SK-N-SH (cell line): ENCODE measurements around the gene KSR2. TPM values are rescaled to one million over a fixed set of nuclear protein-coding genes. Genes with fewer than 3 reads are reported as not detected.

Experiments
- CTCF ChIA-PET: fragments of 300-600, 350-600 bp; formaldehyde crosslinking; extraction: SDS; loops from one replicate; lab custom pipeline; 2021; lab: Yijun Ruan, JAX
- POLR2A ChIA-PET: fragments of 350-600 bp; sonication (Branson Sonifier 250); formaldehyde crosslinking; extraction: SDS; loops from one replicate; lab custom pipeline; 2020; ENCODE audit warnings: antibody characterized with exemption, inconsistent platforms; lab: Yijun Ruan, JAX
- DNase-seq: peaks from one replicate; pipeline ENCODE4 v3.0.0; 2012
- H2AFZ ChIP-seq: fragments of 200-600 bp; sonication (generic); 2 replicates; pipeline ENCODE4 v1.8.1; 2016; ENCODE audit warnings: antibody characterized with exemption, mild to moderate bottlenecking, low read depth
- H3F3A ChIP-seq: fragments of 200-600 bp; sonication (generic); replicated peaks from 2 replicates; pipeline ENCODE3; 2016; ENCODE audit warnings: antibody characterized with exemption, mild to moderate bottlenecking; ENCODE audit not compliant: insufficient read depth
- H3K27ac ChIP-seq, 2 experiments: fragments of 200-500 bp in 1 of 2; fragments of 200-600 bp in 1 of 2; sonication (Bioruptor generic) in 1 of 2; sonication (generic), shearing (Covaris generic) in 1 of 2; 2 replicates each; pipeline versions ENCODE4 v1.5.1 to v1.6.1; 2014 to 2016; ENCODE audit warnings: low read depth in 2 of 2, inconsistent platforms in 1 of 2, low read length in 1 of 2, mild to moderate bottlenecking in 1 of 2, mixed read lengths in 1 of 2
- H3K27me3 ChIP-seq: fragments of 200-600 bp; sonication (generic), shearing (Covaris generic); 2 replicates; pipeline ENCODE4 v1.6.1; 2016; ENCODE audit warnings: mixed run types; ENCODE audit not compliant: insufficient read depth
- H3K36me3 ChIP-seq, 2 experiments: fragments of 200-500 bp in 1 of 2; fragments of 200-600 bp in 1 of 2; sonication (Bioruptor generic) in 1 of 2; sonication (generic) in 1 of 2; replicated peaks in 1 of 2; 2 replicates each; pipeline versions ENCODE3 to v1.5.1; 2014 to 2016; ENCODE audit warnings: low read length in 1 of 2, mild to moderate bottlenecking in 1 of 2; ENCODE audit not compliant: insufficient read depth in 2 of 2, control insufficient read depth in 1 of 2
- H3K4me1 ChIP-seq, 2 experiments: fragments of 200-500 bp in 1 of 2; fragments of 200-600 bp in 1 of 2; sonication (Bioruptor generic) in 1 of 2; sonication (generic), shearing (Covaris generic) in 1 of 2; 2 replicates each; pipeline versions ENCODE4 v1.5.1 to v1.6.1; 2014 to 2016; ENCODE audit warnings: low read depth in 1 of 2, low read length in 1 of 2, mixed run types in 1 of 2; ENCODE audit not compliant: insufficient read depth in 2 of 2, control insufficient read depth in 1 of 2
- H3K4me2 ChIP-seq: fragments of 200-600 bp; sonication (generic), shearing (Covaris generic); 2 replicates; pipeline ENCODE4 v1.6.1; 2017; ENCODE audit warnings: mixed run types
- H3K4me3 ChIP-seq, 2 experiments: fragments of 200-500 bp in 1 of 2; fragments of 200-600 bp in 1 of 2; sonication (Bioruptor generic) in 1 of 2; sonication (generic), shearing (Covaris generic) in 1 of 2; 2 replicates each; pipeline versions ENCODE4 v1.5.1 to v1.8.1; 2014 to 2016; ENCODE audit warnings: low read depth in 2 of 2, inconsistent platforms in 1 of 2, low read length in 1 of 2, mild to moderate bottlenecking in 1 of 2, mixed read lengths in 1 of 2, moderate library complexity in 1 of 2
- H3K79me2 ChIP-seq: fragments of 200-600 bp; sonication (generic); 2 replicates; pipeline ENCODE4 v1.8.1; 2017; ENCODE audit warnings: mild to moderate bottlenecking; ENCODE audit not compliant: insufficient read depth
- H3K9ac ChIP-seq: fragments of 200-600 bp; sonication (generic); 2 replicates; pipeline ENCODE4 v1.6.1; 2017; ENCODE audit warnings: mixed run types
- H3K9me2 ChIP-seq: fragments of 200-600 bp; sonication (generic); 2 replicates; pipeline ENCODE4 v1.6.1; 2017; ENCODE audit warnings: mixed run types
- H3K9me3 ChIP-seq: fragments of 200-600 bp; sonication (generic); 2 replicates; pipeline ENCODE4 v1.6.1; 2017; ENCODE audit warnings: mixed run types, mild to moderate bottlenecking, moderate library complexity
- H4K20me1 ChIP-seq: fragments of 200-600 bp; sonication (generic); 2 replicates; pipeline ENCODE4 v1.6.1; 2017; ENCODE audit warnings: mild to moderate bottlenecking, mixed run types; ENCODE audit not compliant: insufficient read depth
- ELF1 ChIP-seq: IDR thresholded peaks from 2 replicates; pipeline ENCODE4 v1.4.0; 2012
- EZH2phosphoT487 ChIP-seq: fragments of 200-600 bp; sonication (generic); IDR thresholded peaks from 2 replicates; pipeline ENCODE4 v1.6.1; 2017; ENCODE audit warnings: low read depth, mixed run types, mild to moderate bottlenecking, antibody characterized with exemption, moderate library complexity, borderline replicate concordance
- GABPA ChIP-seq: IDR thresholded peaks from 2 replicates; pipeline ENCODE4 v1.4.0; 2012; ENCODE audit warnings: low read depth, mild to moderate bottlenecking
- GATA2 ChIP-seq: sonication (generic); formaldehyde crosslinking; IDR thresholded peaks from 2 replicates; pipeline ENCODE4 v1.5.0; 2020; ENCODE audit warnings: mild to moderate bottlenecking, missing genetic modification reagents
- MAX ChIP-seq: IDR thresholded peaks from 2 replicates; pipeline ENCODE4 v1.4.0; 2012; ENCODE audit warnings: low read depth
- PBX3 ChIP-seq: IDR thresholded peaks from 2 replicates; pipeline ENCODE4; 2012
- POLR2AphosphoS5 ChIP-seq: IDR thresholded peaks from 2 replicates; pipeline ENCODE4 v1.6.1; 2012; ENCODE audit warnings: low read depth, low read length
- RCOR1 ChIP-seq: fragments of 150-350 bp; IDR thresholded peaks from 2 replicates; pipeline ENCODE4 v1.6.1; 2017; ENCODE audit warnings: antibody characterized with exemption, low read length
- RFX5 ChIP-seq: IDR thresholded peaks from 2 replicates; pipeline ENCODE4 v1.6.1; 2012; ENCODE audit warnings: mild to moderate bottlenecking, improper control_type of control experiment, low read length
- SIN3A ChIP-seq: IDR thresholded peaks from 2 replicates; pipeline ENCODE4 v1.6.1; 2012; ENCODE audit warnings: low read depth, mild to moderate bottlenecking, low read length, moderate library complexity, borderline replicate concordance
- TAF1 ChIP-seq: IDR thresholded peaks from 2 replicates; pipeline ENCODE4 v1.6.1; 2012; ENCODE audit warnings: low read depth, mild to moderate bottlenecking, low read length, moderate library complexity, borderline replicate concordance
- TCF12 ChIP-seq: IDR thresholded peaks from 2 replicates; pipeline ENCODE4 v1.4.0; 2012
- TEAD4 ChIP-seq: IDR thresholded peaks from 2 replicates; pipeline ENCODE4 v1.4.0; 2012; ENCODE audit warnings: mild to moderate bottlenecking, borderline replicate concordance; ENCODE audit not compliant: insufficient read depth
- ZBTB33 ChIP-seq: IDR thresholded peaks from 2 replicates; pipeline ENCODE4 v1.4.0; 2012; ENCODE audit warnings: low read depth, borderline replicate concordance
- WGBS: methylation state at CpG from one replicate; pipeline ENCODE4 v1.1.6; 2017; ENCODE audit warnings: low lambda C conversion rate; 5-methylcytosine and 5-hydroxymethylcytosine counted together
- polyA plus RNA-seq, 3 experiments: library from polyadenylated mRNA; depleted of rRNA; stranded (reverse); fragments of >200 nt; gene quantifications; 2 replicates each; pipeline ENCODE4 v1.2.3, GENCODE V29; 2012
- TF ChIP-seq, protein P1 (sequence below): fragments of 200-600 bp; sonication (generic); IDR thresholded peaks from 2 replicates; pipeline ENCODE4 v1.6.1; 2017; ENCODE audit warnings: antibody characterized with exemption, mild to moderate bottlenecking, moderate library complexity
- TF ChIP-seq, protein P2 (sequence below): fragments of 150-350 bp; IDR thresholded peaks from 2 replicates; pipeline ENCODE4 v1.6.1; 2017; ENCODE audit warnings: antibody characterized with exemption, low read length, low read depth, borderline replicate concordance

The KSR2 gene
- polyA plus RNA-seq, 1 of the 3 experiments (the other 2 are of a cell fraction): 0.12 TPM

DNA sequence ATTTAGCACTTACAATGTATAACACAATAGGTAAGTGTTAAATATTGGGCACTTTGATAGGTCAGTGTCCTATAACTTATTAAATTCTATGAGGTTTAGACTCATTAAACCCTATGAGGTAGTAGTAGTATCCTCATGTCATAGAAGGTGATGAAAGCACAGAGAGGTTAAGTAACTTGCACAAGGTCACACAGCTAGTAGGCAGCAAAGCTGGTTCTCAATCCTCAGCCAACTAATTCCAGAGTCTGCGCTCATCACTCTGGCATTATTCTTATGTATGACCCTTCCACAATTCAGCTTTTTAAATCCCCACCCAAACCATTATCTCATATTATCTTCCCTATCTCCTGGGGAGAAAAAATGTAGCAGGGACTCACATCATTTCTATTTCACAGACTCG, 141.1 kb downstream of the KSR2 start:
- no peak for DNase-seq
- TF ChIP-seq, protein P1, sequence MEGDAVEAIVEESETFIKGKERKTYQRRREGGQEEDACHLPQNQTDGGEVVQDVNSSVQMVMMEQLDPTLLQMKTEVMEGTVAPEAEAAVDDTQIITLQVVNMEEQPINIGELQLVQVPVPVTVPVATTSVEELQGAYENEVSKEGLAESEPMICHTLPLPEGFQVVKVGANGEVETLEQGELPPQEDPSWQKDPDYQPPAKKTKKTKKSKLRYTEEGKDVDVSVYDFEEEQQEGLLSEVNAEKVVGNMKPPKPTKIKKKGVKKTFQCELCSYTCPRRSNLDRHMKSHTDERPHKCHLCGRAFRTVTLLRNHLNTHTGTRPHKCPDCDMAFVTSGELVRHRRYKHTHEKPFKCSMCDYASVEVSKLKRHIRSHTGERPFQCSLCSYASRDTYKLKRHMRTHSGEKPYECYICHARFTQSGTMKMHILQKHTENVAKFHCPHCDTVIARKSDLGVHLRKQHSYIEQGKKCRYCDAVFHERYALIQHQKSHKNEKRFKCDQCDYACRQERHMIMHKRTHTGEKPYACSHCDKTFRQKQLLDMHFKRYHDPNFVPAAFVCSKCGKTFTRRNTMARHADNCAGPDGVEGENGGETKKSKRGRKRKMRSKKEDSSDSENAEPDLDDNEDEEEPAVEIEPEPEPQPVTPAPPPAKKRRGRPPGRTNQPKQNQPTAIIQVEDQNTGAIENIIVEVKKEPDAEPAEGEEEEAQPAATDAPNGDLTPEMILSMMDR: no peak
- TF ChIP-seq TEAD4: no peak
- TF ChIP-seq EZH2phosphoT487: no peak
- no peak for TF ChIP-seq GATA2 (CRISPR knock-in tag)
- TF ChIP-seq, protein P2, sequence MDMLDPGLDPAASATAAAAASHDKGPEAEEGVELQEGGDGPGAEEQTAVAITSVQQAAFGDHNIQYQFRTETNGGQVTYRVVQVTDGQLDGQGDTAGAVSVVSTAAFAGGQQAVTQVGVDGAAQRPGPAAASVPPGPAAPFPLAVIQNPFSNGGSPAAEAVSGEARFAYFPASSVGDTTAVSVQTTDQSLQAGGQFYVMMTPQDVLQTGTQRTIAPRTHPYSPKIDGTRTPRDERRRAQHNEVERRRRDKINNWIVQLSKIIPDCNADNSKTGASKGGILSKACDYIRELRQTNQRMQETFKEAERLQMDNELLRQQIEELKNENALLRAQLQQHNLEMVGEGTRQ: no peak
- TF ChIP-seq PBX3: no peak
- TF ChIP-seq RFX5: no peak
- no peak for TF ChIP-seq GABPA
- no peak for TF ChIP-seq MAX
- TF ChIP-seq ELF1: no peak
- TF ChIP-seq TCF12: no peak
- TF ChIP-seq, all 33 proteins: peak for 0
- H3K9ac ChIP-seq: no peak overlapping the region
- H3K36me3 ChIP-seq: no peaks in the 10 kb centered on the region
- no peak overlapping the region for H3K4me2 ChIP-seq
- no peaks in the 10 kb centered on the region for H3K9me2 ChIP-seq
- H2AFZ ChIP-seq: no peak overlapping the region
- H3K4me3 ChIP-seq: no peak overlapping the region
- no peaks in the 10 kb centered on the region for H3K9me3 ChIP-seq
- ChIA-PET CTCF (interaction anchor here (0.9 to 2.5 kb wide), 5 partner anchors 9 to 616 kb away, joined by 3 to 15 read pairs (median 4); no protein-coding TSS in a partner anchor), POLR2A (no interaction called here)
- no peak overlapping the region for H3K27ac ChIP-seq
- no peaks in the 10 kb centered on the region for H3K79me2 ChIP-seq
- H3F3A ChIP-seq: no peaks in the 10 kb centered on the region
- H3K27me3 ChIP-seq: no peaks in the 10 kb centered on the region
- no peaks in the 10 kb centered on the region for H4K20me1 ChIP-seq
- no peaks in the 10 kb centered on the region; a peak in 1 of 4 replicates for H3K4me1 ChIP-seq
- WGBS: 51% methylated on average over 2 of the region's 2 CpGs

DNA sequence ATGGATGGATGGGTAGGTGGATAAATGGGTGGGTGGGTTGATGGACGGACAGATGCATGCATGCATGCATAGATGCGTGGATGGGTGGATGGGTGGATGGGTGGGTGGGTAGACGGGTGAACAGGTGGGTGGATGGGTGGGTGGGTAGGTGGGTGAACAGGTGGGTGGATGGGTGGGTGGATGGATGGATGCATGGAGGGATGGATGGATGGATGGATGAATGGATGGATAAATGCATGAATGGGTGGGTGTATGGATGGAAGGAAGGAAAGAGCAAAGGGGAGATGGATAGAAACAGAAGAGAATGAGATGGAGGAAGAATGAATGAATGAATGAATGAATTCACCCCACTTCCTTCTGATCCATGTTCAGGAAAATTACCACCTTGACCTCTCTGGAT, 143.0 kb downstream of the KSR2 start:
- CTCF ChIA-PET: interaction anchor here (1.7 to 2.5 kb wide), 2 partner anchors 11 to 589 kb away, joined by 5 to 15 read pairs; no protein-coding TSS in a partner anchor
- no peaks in the 10 kb centered on the region for H3K36me3 ChIP-seq
- no peak overlapping the region for H3K27ac ChIP-seq
- no peaks in the 10 kb centered on the region for H3K79me2 ChIP-seq
- H3K4me1 ChIP-seq: no peaks in the 10 kb centered on the region; a peak in 1 of 4 replicates
- no peaks in the 10 kb centered on the region for H3K9me3 ChIP-seq
- no peaks in the 10 kb centered on the region for H3K27me3 ChIP-seq
- H4K20me1 ChIP-seq: no peaks in the 10 kb centered on the region
- no peak overlapping the region for H3K9ac ChIP-seq
- TF ChIP-seq TAF1 (no peak), RFX5 (no peak), SIN3A (no peak), RCOR1 (no peak), ZBTB33 (no peak), POLR2AphosphoS5 (no peak), TCF12 (no peak)
- no peak overlapping the region for H3K4me3 ChIP-seq
- DNase-seq: no peak
- no peaks in the 10 kb centered on the region for H3K9me2 ChIP-seq
- no peak overlapping the region for H2AFZ ChIP-seq
- no peak overlapping the region for H3K4me2 ChIP-seq
- POLR2A ChIA-PET: no interaction called here
- no peaks in the 10 kb centered on the region for H3F3A ChIP-seq
- WGBS: 52% methylated on average over 3 of the region's 3 CpGs
